GM12878 (cell line): ENCODE data around the gene AXIN1. TPM values are rescaled to one million over a fixed set of nuclear protein-coding genes. Genes with fewer than 3 reads are reported as not detected.

Source experiments
- ATAC-seq: fragments of 200-7000 bp; cut with Tn5 transposase; 3 replicates; pipeline ENCODE4 v1.9.1; 2020; ENCODE audit warnings: mild to moderate bottlenecking, moderate library complexity
- BruUV-seq: library from RNA; stranded (reverse); fragments of 400-500 nt; replicated peaks from 2 replicates; lab custom pipeline; 2021; lab: Mats Ljungman, UMichigan
- CTCF ChIA-PET: fragments of 300-600 bp; sonication (Branson Sonifier 250); formaldehyde crosslinking; extraction: SDS; loops from one replicate; lab custom pipeline; 2021; ENCODE audit warnings: inconsistent platforms; lab: Yijun Ruan, JAX
- POLR2A ChIA-PET: fragments of 350-600 bp; formaldehyde crosslinking; extraction: SDS; loops from one replicate; lab custom pipeline; 2021; ENCODE audit warnings: inconsistent platforms; lab: Charles Lee
- RAD21 ChIA-PET: fragments of 300-600 bp; sonication (Branson Sonifier 250); formaldehyde crosslinking; loops from one replicate; lab custom pipeline; 2023; ENCODE audit warnings: antibody characterized with exemption; ENCODE audit not compliant: unreplicated experiment; lab: Charles Lee
- SMC1A ChIA-PET: fragments of 300-600 bp; sonication (Branson Sonifier 250); formaldehyde crosslinking; loops from one replicate; lab custom pipeline; 2023; ENCODE audit not compliant: unreplicated experiment, uncharacterized antibody; lab: Charles Lee
- DNase-seq: peaks from one replicate; pipeline ENCODE4 v3.0.0-alpha.2; 2011; ENCODE audit warnings: low read depth, low spot score
- FAIRE-seq: peaks from 3 replicates; lab custom pipeline; 2011; peaks lifted over from hg19 to GRCh38; lab: Jason Lieb, UNC
- H2AFZ ChIP-seq: 2 replicates; pipeline ENCODE4 v1.6.0; 2011; ENCODE audit warnings: low read depth, low read length, control low read depth; ENCODE audit not compliant: control insufficient read depth
- H3K27ac ChIP-seq: 2 replicates; pipeline ENCODE4 v1.5.1; 2011; ENCODE audit warnings: control low read depth; ENCODE audit not compliant: control insufficient read depth, insufficient read depth
- H3K27me3 ChIP-seq, 2 experiments: replicated peaks in 1 of 2; 2 replicates each; pipeline versions ENCODE4 v1.6.0 to v1.6.1; 2011; ENCODE audit warnings: low read length in 1 of 2; ENCODE audit not compliant: control insufficient read depth in 2 of 2, insufficient read depth in 2 of 2
- H3K36me3 ChIP-seq, 2 experiments: 2 replicates each; pipeline ENCODE4 v1.5.1; 2011; ENCODE audit warnings: low read length in 1 of 2; ENCODE audit not compliant: control insufficient read depth in 2 of 2, insufficient read depth in 2 of 2
- H3K4me1 ChIP-seq: 2 replicates; pipeline ENCODE4 v1.6.1; 2011; ENCODE audit warnings: mild to moderate bottlenecking, low read length, moderate library complexity, mixed read lengths; ENCODE audit not compliant: control insufficient read depth, insufficient read depth
- H3K4me2 ChIP-seq: 2 replicates; pipeline ENCODE4 v1.6.0; 2011; ENCODE audit warnings: control low read depth; ENCODE audit not compliant: control insufficient read depth, insufficient read depth
- H3K4me3 ChIP-seq: fragments of 200-600 bp; sonication (generic); 2 replicates; pipeline ENCODE4 v1.5.1; 2016
- H3K79me2 ChIP-seq: 2 replicates; pipeline ENCODE4 v1.6.0; 2011; ENCODE audit warnings: low read length; ENCODE audit not compliant: control insufficient read depth, insufficient read depth
- H3K9ac ChIP-seq: 2 replicates; pipeline ENCODE4 v1.8.0; 2011; ENCODE audit warnings: low read length, control low read depth, mixed read lengths; ENCODE audit not compliant: control insufficient read depth, insufficient read depth
- H3K9me3 ChIP-seq: replicated peaks from 3 replicates; pipeline ENCODE4 v1.5.1; 2011; ENCODE audit warnings: mild to moderate bottlenecking, low read length; ENCODE audit not compliant: control insufficient read depth, insufficient read depth
- H4K20me1 ChIP-seq: 2 replicates; pipeline ENCODE4 v1.6.0; 2011; ENCODE audit not compliant: control insufficient read depth, insufficient read depth
- CHD1 ChIP-seq: IDR thresholded peaks from 2 replicates; pipeline ENCODE4 v1.6.1; 2012; ENCODE audit warnings: low read depth, low read length, improper control_type of control experiment
- KDM1A ChIP-seq: fragments of 200-600 bp; sonication (generic); IDR thresholded peaks from 2 replicates; pipeline ENCODE4 v1.6.1; 2016; ENCODE audit warnings: borderline replicate concordance
- RAD51 ChIP-seq: fragments of 450-650 bp; IDR thresholded peaks from 2 replicates; pipeline ENCODE4 v1.6.1; 2016; ENCODE audit warnings: moderate library complexity, mild to moderate bottlenecking, inconsistent platforms
- RUNX3 ChIP-seq: IDR thresholded peaks from 2 replicates; pipeline ENCODE4 v1.6.1; 2012; ENCODE audit warnings: low read length, inconsistent platforms
- STAT1 ChIP-seq: fragments of 450-650 bp; conservative IDR thresholded peaks from 2 replicates; pipeline ENCODE4 v1.6.1; 2014; ENCODE audit warnings: antibody characterized with exemption, mild to moderate bottlenecking
- TCF12 ChIP-seq: IDR thresholded peaks from 2 replicates; pipeline ENCODE4 v1.6.1; 2011; ENCODE audit warnings: low read depth, mild to moderate bottlenecking, low read length
- ZNF217 ChIP-seq: fragments of 450-650 bp; IDR thresholded peaks from 2 replicates; pipeline ENCODE4 v1.6.1; 2017; ENCODE audit warnings: antibody characterized with exemption, mild to moderate bottlenecking
- WGBS: methylation state at CpG from one replicate; pipeline ENCODE4 v1.1.6; 2016; ENCODE audit warnings: low lambda C conversion rate; ENCODE audit not compliant: insufficient replicate concordance, insufficient coverage; ENCODE audit errors: missing lambda C conversion rate; 5-methylcytosine and 5-hydroxymethylcytosine counted together
- in situ Hi-C: fragments of 300-500 bp; cut with MboI; formaldehyde crosslinking; loops from 9 replicates; pipeline ENCODE4 v1.14.3; 2018; ENCODE audit warnings: mixed read lengths
- intact Hi-C: fragments of 100-400 bp; cut with micrococcal nuclease; formaldehyde crosslinking; loops from one replicate; pipeline ENCODE4 v1.14.2; 2022; ENCODE audit not compliant: unreplicated experiment
- polyA plus RNA-seq, 11 experiments: library from polyadenylated mRNA; depleted of rRNA in 4 of 11; unstranded in 6 of 11; stranded (reverse) in 5 of 11; fragments of >200 nt; fragmentation: Nextera tagmentation in 4 of 11; fragmentation: Illumina TruSeq in 1 of 11; extraction: Ambion mirVana in 4 of 11; extraction: Trizol in 1 of 11; gene quantifications; 1 replicate in 1 of 11; 2 replicates in 10 of 11; pipeline versions ENCODE4 v1.2.1 to v1.2.3, GENCODE V29; 2011 to 2016; ENCODE audit warnings: inconsistent platforms in 2 of 11, missing spikeins in 2 of 11, low read depth in 1 of 11
- total RNA-seq, 4 experiments: library from RNA; depleted of rRNA in 3 of 4; stranded (reverse); fragments of >200 nt in 3 of 4; fragmentation: Illumina TruSeq in 1 of 4; extraction: Trizol in 1 of 4; gene quantifications; 2 replicates each; pipeline versions ENCODE4 v1.2.1 to v1.2.3, GENCODE V29; 2013 to 2021

The AXIN1 gene
- total and polyA plus RNA-seq, 10 of the 15 experiments (the other 5 are each of a cell fraction or from before 2014, with no cell fraction given), result 0.26 to 27.1 (median 7.7) TPM

DNA sequence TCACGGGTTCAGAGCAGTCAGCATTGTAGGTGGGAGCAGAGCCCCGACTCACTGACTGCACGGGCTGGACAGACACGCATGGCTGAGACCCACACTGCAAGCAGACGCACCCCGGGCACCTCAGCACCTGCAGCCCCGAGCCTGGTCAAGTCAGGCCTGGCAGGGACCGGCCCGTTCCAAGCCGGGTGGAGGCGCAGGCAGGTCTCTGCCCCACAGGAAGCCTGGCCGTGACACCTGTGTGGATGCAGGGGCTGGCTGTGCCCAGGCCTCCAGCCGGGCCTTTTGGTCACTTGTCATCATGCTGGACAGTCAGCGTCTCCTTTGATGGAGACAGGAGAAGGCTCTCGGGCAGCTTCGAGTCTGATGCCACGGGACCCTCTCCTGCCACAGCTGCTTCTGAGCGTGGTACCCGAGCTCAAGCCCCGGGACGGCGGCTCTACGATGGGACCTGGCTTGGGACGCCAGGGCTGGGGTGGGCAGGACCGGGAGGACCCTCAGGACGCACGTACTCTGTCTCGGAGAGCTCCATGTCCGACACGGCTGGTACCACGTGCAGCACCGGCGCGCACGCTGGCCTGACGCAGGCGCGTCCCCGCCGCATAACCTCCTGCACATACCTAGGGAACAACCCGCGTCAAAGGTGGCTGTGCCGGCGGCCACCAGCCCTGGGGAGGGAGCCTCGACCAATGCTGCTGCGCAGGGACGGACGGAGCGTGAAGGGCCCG, 61.7 kb downstream of the AXIN1 start:
- FAIRE-seq (no peak), ATAC-seq (no peak), DNase-seq (no peak)
- ChIA-PET RAD21 (interaction anchor here (0.6 kb wide), 1 partner anchor 9 kb away, joined by 3 read pairs; no protein-coding TSS in a partner anchor), POLR2A (no interaction called here), CTCF (no interaction called here), SMC1A (no interaction called here)
- no peaks in the 10 kb centered on the region for H3K27me3 ChIP-seq
- no peak overlapping the region for H2AFZ ChIP-seq
- no peaks in the 10 kb centered on the region for H4K20me1 ChIP-seq
- in situ Hi-C loops (no loop called here), intact Hi-C loops (no loop called here)
- no peak overlapping the region for H3K4me2 ChIP-seq
- 96% methylated on average over 50 of the region's 50 CpGs for WGBS
- H3K9me3 ChIP-seq, result no peaks in the 10 kb centered on the region
- peaks cover 0 to 13% of the 10 kb centered on the region in 2 experiments; a peak in 2 of 4 replicates for H3K36me3 ChIP-seq
- TF ChIP-seq STAT1 (no peak), TCF12 (no peak), KDM1A (no peak), RUNX3 (no peak)
- no peak overlapping the region for H3K4me3 ChIP-seq
- BruUV-seq, result no TSS peak
- H3K9ac ChIP-seq, result no peak overlapping the region
- no peak overlapping the region for H3K27ac ChIP-seq
- no peaks in the 10 kb centered on the region for H3K79me2 ChIP-seq
- H3K4me1 ChIP-seq, result no peaks in the 10 kb centered on the region

- H3K27ac ChIP-seq, result no peak overlapping the region
- intact Hi-C loops, result no loop called here
- ATAC-seq, result no peak
- FAIRE-seq, result no peak
- H3K36me3 ChIP-seq, result peaks cover 0 to 13% of the 10 kb centered on the region in 2 experiments; a peak in 2 of 4 replicates
- no peaks in the 10 kb centered on the region for H4K20me1 ChIP-seq
- no peak for DNase-seq
- RAD21 ChIA-PET, result interaction anchor here (0.6 kb wide), 1 partner anchor 10 kb away, joined by 3 read pairs; no protein-coding TSS in a partner anchor
- H3K4me2 ChIP-seq, result no peak overlapping the region
- SMC1A ChIA-PET, result no interaction called here
- 95% methylated on average over 21 of the region's 25 CpGs for WGBS
- no TSS peak for BruUV-seq
- H3K79me2 ChIP-seq, result no peaks in the 10 kb centered on the region
- H3K27me3 ChIP-seq, result no peaks in the 10 kb centered on the region
- no peak for TF ChIP-seq RAD51
- no peak for TF ChIP-seq ZNF217
- TF ChIP-seq CHD1, result no peak
- H3K4me3 ChIP-seq, result no peak overlapping the region
- H3K4me1 ChIP-seq, result no peaks in the 10 kb centered on the region
- no peak overlapping the region for H3K9ac ChIP-seq
- POLR2A ChIA-PET, result no interaction called here
- no peaks in the 10 kb centered on the region for H3K9me3 ChIP-seq
- in situ Hi-C loops, result no loop called here
- H2AFZ ChIP-seq, result no peak overlapping the region
- CTCF ChIA-PET, result no interaction called here
These were observed 62.4 kb downstream of the AXIN1 start for GRCh38 chr16:290015-290680.
